GM21381 (cell line): ENCODE results near the gene TMSB10.
"Not testable (repeated sequence)": the region's sequence is repeated elsewhere in the genome, so short reads cannot be mapped to it uniquely, and the experiment has no call there.

Experiments used
- ATAC-seq: cut with Tn5 transposase; IDR thresholded peaks from one replicate; pipeline ENCODE4 v1.9.1; 2021; ENCODE audit warnings: mild to moderate bottlenecking, moderate library complexity; ENCODE audit not compliant: unreplicated experiment

TMSB10 gene

GRCh38 chr2:84901593-84902120 is 3.8 kb upstream of the TMSB10 start:
- no peak for ATAC-seq

DNA sequence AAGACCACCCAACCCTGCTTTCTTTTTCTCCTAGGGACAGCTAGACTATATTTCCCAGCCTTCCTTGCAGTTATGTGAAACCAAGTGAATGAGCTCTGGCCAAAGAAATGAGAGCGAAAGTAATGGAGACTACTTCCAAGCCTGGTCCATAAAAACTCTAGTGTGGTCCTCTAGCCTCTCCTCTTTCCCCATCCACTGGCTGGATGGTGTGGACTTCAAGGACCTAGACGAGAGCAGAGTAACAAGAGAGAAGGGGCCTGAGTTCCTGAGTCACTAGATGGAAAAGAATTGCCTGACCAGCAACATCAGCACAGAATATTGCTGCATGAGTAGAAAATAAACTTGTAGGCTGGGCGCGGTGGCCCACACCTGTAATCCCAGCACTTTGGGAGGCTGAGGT is 2.9 kb upstream of the TMSB10 start:
- no peak for ATAC-seq

DNA sequence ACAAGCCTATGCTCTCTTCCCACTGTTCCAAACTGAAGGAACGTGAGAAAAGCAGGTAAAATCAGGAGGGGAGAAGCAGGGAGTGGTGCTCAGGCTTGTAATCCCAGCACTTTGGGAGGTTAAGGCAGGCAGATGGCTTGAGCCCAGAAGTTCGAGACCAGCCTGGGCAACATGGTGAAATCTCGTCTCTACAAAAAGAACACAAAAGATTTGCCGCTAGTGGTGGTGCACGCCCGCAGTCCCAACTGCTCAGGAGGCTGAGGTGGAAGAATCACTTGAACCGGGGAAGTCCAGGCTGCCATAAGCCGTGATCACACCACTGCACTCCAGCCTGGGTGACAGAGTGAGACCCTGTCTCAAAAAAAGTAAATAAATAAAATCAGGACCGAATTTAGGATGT is 1.3 kb upstream of the TMSB10 start:
- no peak for ATAC-seq

- ATAC-seq, result no peak
Measured at GRCh38 chr2:84904717-84905174, 710 bp upstream of the TMSB10 start.

DNA sequence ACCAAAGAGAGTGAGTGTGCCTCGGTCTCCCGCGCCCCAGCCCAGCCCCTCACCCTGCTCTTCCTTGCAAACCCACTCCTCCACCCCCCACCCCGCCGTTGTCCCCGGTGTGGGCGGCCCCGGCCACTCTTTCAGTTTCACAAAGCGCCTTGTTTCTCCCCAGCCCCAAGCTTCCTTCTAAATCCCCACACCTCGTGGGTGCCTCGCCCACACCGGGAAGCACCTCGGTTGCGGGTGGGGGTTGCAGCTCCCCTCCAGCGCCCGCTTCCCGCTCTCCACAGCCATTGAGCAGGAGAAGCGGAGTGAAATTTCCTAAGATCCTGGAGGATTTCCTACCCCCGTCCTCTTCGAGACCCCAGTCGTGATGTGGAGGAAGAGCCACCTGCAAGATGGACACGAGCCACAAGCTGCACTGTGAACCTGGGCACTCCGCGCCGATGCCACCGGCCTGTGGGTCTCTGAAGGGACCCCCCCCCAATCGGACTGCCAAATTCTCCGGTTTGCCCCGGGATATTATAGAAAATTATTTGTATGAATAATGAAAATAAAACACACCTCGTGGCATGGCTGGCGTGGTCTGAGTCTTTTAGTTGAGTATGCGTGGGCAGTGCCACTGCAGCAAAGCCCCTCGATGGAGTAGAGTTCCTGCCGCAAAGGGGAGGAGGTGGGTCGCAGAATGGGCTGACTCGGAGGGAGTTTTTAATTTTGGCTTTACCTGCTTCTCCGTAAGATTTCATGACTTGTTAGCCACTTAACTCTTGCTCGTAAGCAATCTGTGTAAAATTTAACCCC is 848 bp downstream of the TMSB10 start:
- peak; percentile 24 for ATAC-seq

GRCh38 chr2:84906900-84907714 is 1.7 kb downstream of the TMSB10 start:
- peak; percentile 37 for ATAC-seq

GRCh38 chr2:84908948-84909713 is 3.7 kb downstream of the TMSB10 start:
- no peak for ATAC-seq

GRCh38 chr2:84911135-84911678 is 5.8 kb downstream of the TMSB10 start:
- no peak for ATAC-seq

DNA sequence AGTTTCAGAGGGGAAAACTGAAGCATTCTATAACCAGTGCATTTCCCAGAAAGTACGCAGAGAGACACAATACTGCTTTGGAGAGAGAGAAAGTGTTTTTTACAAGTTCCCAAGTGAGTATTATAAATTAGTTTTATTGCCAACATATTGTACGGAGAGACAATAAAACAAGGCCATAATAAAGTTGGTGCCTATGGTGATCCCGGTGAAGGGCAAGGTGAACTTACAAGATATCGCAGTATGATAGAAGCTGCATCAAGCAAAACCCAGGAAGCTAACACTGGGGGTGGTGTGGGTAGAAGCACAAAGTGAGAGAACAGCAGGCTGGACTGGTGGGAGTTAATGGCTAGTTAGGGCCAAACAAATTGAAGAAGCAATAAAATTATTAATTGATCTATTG is 7.5 kb downstream of the TMSB10 start:
- ATAC-seq, result no peak

- ATAC-seq, result no peak
Measured at GRCh38 chr2:84914334-84914733, 8.9 kb downstream of the TMSB10 start.

GRCh38 chr2:84915675-84916074 is 10.2 kb downstream of the TMSB10 start:
- not testable (repeated sequence) for ATAC-seq

DNA sequence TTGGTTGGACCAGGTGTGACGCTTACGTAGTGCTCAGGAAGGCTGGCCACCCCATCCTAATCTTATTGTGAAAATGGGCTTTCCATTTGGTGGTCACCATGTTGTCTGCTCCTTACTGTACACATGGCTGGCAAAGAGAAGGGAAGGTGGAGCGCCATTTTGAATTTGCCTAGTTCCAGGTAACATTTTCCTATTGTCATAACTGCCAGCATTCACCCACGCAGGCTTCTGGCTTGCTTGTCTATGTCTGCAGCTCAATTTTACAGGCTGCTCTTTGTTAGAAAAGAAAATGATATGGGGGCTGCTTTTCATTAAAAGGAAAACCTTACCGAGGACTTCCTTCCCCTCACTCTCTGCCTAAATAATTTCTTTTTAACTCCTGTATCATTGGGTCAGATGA is 12.4 kb downstream of the TMSB10 start:
- not testable (repeated sequence) for ATAC-seq

- ATAC-seq, result no peak
Measured at GRCh38 chr2:84918430-84918829, 13.0 kb downstream of the TMSB10 start.

DNA sequence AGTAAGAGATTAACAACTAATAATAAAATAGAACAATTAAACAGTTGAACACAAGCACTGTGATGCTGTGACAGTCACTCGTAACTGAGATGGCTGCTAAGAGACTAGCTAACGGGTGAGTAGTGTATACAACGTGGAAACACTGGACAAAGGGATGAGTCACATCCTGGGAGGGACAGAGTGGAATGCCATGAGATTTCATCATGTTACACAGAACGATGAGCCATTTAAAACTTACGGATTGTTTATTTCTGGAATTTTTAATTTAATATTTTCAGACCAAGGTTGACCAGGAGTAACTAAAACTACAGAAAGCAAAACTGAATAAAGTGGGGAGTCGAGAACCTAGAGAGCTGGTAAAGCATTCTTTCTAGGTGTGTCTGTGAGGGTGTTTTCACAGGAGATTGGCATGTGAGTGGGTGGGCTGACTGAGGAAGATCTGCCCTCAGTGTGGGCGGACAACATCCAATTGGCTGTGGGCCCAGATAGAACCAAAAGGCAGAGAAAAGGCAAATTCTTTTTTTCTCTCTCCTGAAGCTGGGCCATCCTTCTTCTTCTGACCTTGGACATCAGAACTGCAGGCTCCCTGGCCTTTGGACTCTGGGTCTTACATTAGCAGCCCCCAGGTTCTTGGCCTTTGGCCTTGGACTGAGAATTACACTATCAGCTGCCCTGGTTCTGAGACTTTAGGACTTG is 14.6 kb downstream of the TMSB10 start:
- peak; percentile 47 for ATAC-seq

GRCh38 chr2:84923009-84923408 is 17.6 kb downstream of the TMSB10 start:
- no peak for ATAC-seq

GRCh38 chr2:84924173-84925106 is 19.0 kb downstream of the TMSB10 start:
- peak; percentile 24 for ATAC-seq

GRCh38 chr2:84925336-84925723 is 19.9 kb downstream of the TMSB10 start:
- no peak for ATAC-seq

- ATAC-seq, result peak; percentile 76
Measured at GRCh38 chr2:84925724-84926376, 20.4 kb downstream of the TMSB10 start.

GRCh38 chr2:84927275-84927627 is 21.8 kb downstream of the TMSB10 start:
- ATAC-seq, result no peak
